ENCODE results near the gene NTN1. TPM values are rescaled to one million over a fixed set of nuclear protein-coding genes. Genes with fewer than 3 reads are reported as not detected.
A peak's percentile ranks its signal among the peaks of the same experiment; 100 is the strongest.

Gene NTN1
- total RNA-seq, 1 donor from 2014 or later = 1.1 TPM

GRCh38 chr17:8995711-8996110, 25.6 kb upstream of the NTN1 start:
- ATAC-seq (ENCODE audit: low read depth) (no peak), DNase-seq (no peak)
- CTCF ChIA-PET = interaction anchor here (0.6 to 4.8 kb wide), 9 partner anchors 10 to 197 kb away, joined by 3 to 34 read pairs (median 3); partner anchors contain the start of genes MFSD6L and PIK3R5
- Mint-ChIP-seq H3K4me1 (peaks cover 6% of the 10 kb centered on the region), H3K9me3 (no peaks in the 10 kb centered on the region), H3K27ac (no peak overlapping the region), H3K27me3 (peaks cover 2% of the 10 kb centered on the region), H3K36me3 (ENCODE audit: low read depth) (no peaks in the 10 kb centered on the region), H3K4me3 (no peak overlapping the region)
- intact Hi-C loops (cut with micrococcal nuclease) = loop anchor here (5.0 to 10.0 kb wide), 2 partner anchors 78 to 611 kb away; partner anchors contain the start of gene RPL26
- no peak for TF ChIP-seq CTCF (IDR thresholded peaks at IDR 0.05)
- POLR2A ChIA-PET = interaction anchor here (0.6 kb wide), 1 partner anchor 138 kb away, joined by 7 read pairs; no protein-coding TSS in a partner anchor

GRCh38 chr17:8997994-8998628, 23.2 kb upstream of the NTN1 start:
- ChIA-PET POLR2A (interaction anchor here (0.6 to 1.5 kb wide), 4 partner anchors 99 to 1253 kb away, joined by 4 to 7 read pairs (median 4); no protein-coding TSS in a partner anchor), CTCF (interaction anchor here (0.7 to 4.8 kb wide), 36 partner anchors 11 to 938 kb away, joined by 3 to 34 read pairs (median 4); partner anchors contain the start of genes MFSD6L and PIK3R5)
- H3K4me3 Mint-ChIP-seq = no peak overlapping the region
- DNase-seq (peak; percentile 72), ATAC-seq (ENCODE audit: low read depth) (peak; percentile 74)
- H3K4me1 Mint-ChIP-seq = peaks cover 22% of the 10 kb centered on the region
- no peaks in the 10 kb centered on the region for H3K36me3 Mint-ChIP-seq (ENCODE audit: low read depth)
- H3K27me3 Mint-ChIP-seq = peaks cover 10% of the 10 kb centered on the region
- peak; percentile 73 for TF ChIP-seq CTCF (IDR thresholded peaks at IDR 0.05)
- no peak overlapping the region for H3K27ac Mint-ChIP-seq
- intact Hi-C loops (cut with micrococcal nuclease) = loop anchor here (1.0 to 10.0 kb wide), 6 partner anchors 81 to 613 kb away; partner anchors contain the start of genes MFSD6L and RPL26
- no peaks in the 10 kb centered on the region for H3K9me3 Mint-ChIP-seq

- ATAC-seq (ENCODE audit: low read depth) (no peak), DNase-seq (no peak)
- peaks cover 31% of the 10 kb centered on the region for H3K4me1 Mint-ChIP-seq
- peaks cover 30% of the 10 kb centered on the region for H3K27me3 Mint-ChIP-seq
- CTCF ChIA-PET = interaction anchor here (1.0 kb wide), 1 partner anchor 25 kb away, joined by 3 read pairs; no protein-coding TSS in a partner anchor
- intact Hi-C loops (cut with micrococcal nuclease) = loop anchor here (5.0 kb wide), 1 partner anchor 939 kb away; no protein-coding TSS in a partner anchor
- no peaks in the 10 kb centered on the region for H3K36me3 Mint-ChIP-seq (ENCODE audit: low read depth)
- no peaks in the 10 kb centered on the region for H3K9me3 Mint-ChIP-seq
- POLR2A ChIA-PET = no interaction called here
- peak overlapping the region; percentile 28 for H3K4me3 Mint-ChIP-seq
- TF ChIP-seq CTCF (IDR thresholded peaks at IDR 0.05) = no peak
- no peak overlapping the region for H3K27ac Mint-ChIP-seq
Measured at GRCh38 chr17:9001559-9001958, 19.8 kb upstream of the NTN1 start.

- intact Hi-C loops (cut with micrococcal nuclease) = loop anchor here (5.0 kb wide), 1 partner anchor 940 kb away; no protein-coding TSS in a partner anchor
- peak overlapping the region; percentile 66 for H3K4me3 Mint-ChIP-seq
- TF ChIP-seq CTCF (IDR thresholded peaks at IDR 0.05) = no peak
- no peak for ATAC-seq (ENCODE audit: low read depth)
- no peaks in the 10 kb centered on the region for H3K9me3 Mint-ChIP-seq
- peaks cover 31% of the 10 kb centered on the region for H3K4me1 Mint-ChIP-seq
- ChIA-PET CTCF (interaction anchor here (0.6 to 2.0 kb wide), 3 partner anchors 19 to 289 kb away, joined by 3 to 5 read pairs (median 3); partner anchors contain the start of gene NTN1), POLR2A (interaction anchor here (0.7 to 1.2 kb wide), 4 partner anchors 19 to 288 kb away, joined by 3 to 6 read pairs (median 4); partner anchors contain the start of genes NTN1 and PIK3R5)
- no peak overlapping the region for H3K27ac Mint-ChIP-seq
- H3K36me3 Mint-ChIP-seq (ENCODE audit: low read depth) = no peaks in the 10 kb centered on the region
- no peak for DNase-seq
- peaks cover 31% of the 10 kb centered on the region for H3K27me3 Mint-ChIP-seq
Measured at GRCh38 chr17:9002227-9002605, 19.1 kb upstream of the NTN1 start.
